ENCODE measurements around the gene ANKRD42. TPM values are rescaled to one million over a fixed set of nuclear protein-coding genes. Genes with fewer than 3 reads are reported as not detected.

Gene ANKRD42
- 1 to 10 TPM; 3.8 to 5.4 TPM for total RNA-seq

GRCh38 chr11:83193315-83194280 lies at the start of gene ANKRD42:
Gene ANKRD42 (plus strand): TSS chr11:83193712. CDS start chr11:83194671, 959 bp downstream.
- ChIA-PET POLR2A (interaction anchor here (1.3 to 2.5 kb wide), 5 partner anchors 13 to 292 kb away, joined by 3 to 30 read pairs (median 5); partner anchors contain the start of genes DDIAS, PCF11 and RAB30), CTCF (interaction anchor here (0.6 to 1.4 kb wide), 7 partner anchors 9 to 293 kb away, joined by 3 to 6 read pairs (median 3); partner anchors contain the start of genes CCDC90B, DDIAS and PRCP)
- Mint-ChIP-seq H3K9me3 (no peaks in the 10 kb centered on the region), H3K4me1 (ENCODE audit: low read depth) (peaks cover 38% of the 10 kb centered on the region), H3K36me3 (peaks cover 27% of the 10 kb centered on the region), H3K27ac (peak within 1 kb of the TSS; percentile 98), H3K4me3 (peak within 1 kb of the TSS; percentile 99), H3K27me3 (no peaks in the 10 kb centered on the region)
- intact Hi-C loops (cut with micrococcal nuclease): loop anchor here (1.0 to 2.0 kb wide), 7 partner anchors 19 to 292 kb away; partner anchors contain the start of genes CCDC90B, DDIAS and RAB30
- peak; percentile 93 for DNase-seq

GRCh38 chr11:83147895-83148294 lies 45.6 kb upstream of the ANKRD42 start:
- DNase-seq: no peak
- peaks cover 4% of the 10 kb centered on the region for H3K4me1 Mint-ChIP-seq (ENCODE audit: low read depth)
- ChIA-PET POLR2A (interaction anchor here (0.5 kb wide), 2 partner anchors 21 to 28 kb away, joined by 4 to 5 read pairs; no protein-coding TSS in a partner anchor), CTCF (no interaction called here)
- H3K36me3 Mint-ChIP-seq: no peaks in the 10 kb centered on the region
- no peaks in the 10 kb centered on the region for H3K9me3 Mint-ChIP-seq
- H3K27me3 Mint-ChIP-seq: peaks cover 1% of the 10 kb centered on the region
- no peak overlapping the region for H3K4me3 Mint-ChIP-seq
- intact Hi-C loops (cut with micrococcal nuclease): no loop called here
- no peak overlapping the region for H3K27ac Mint-ChIP-seq

GRCh38 chr11:83150450-83150849 lies 43.1 kb upstream of the ANKRD42 start:
- intact Hi-C loops (cut with micrococcal nuclease): no loop called here
- no peak overlapping the region for H3K4me3 Mint-ChIP-seq
- H3K27ac Mint-ChIP-seq: no peak overlapping the region
- peaks cover 1% of the 10 kb centered on the region for H3K27me3 Mint-ChIP-seq
- CTCF ChIA-PET: no interaction called here
- H3K9me3 Mint-ChIP-seq: no peaks in the 10 kb centered on the region
- H3K36me3 Mint-ChIP-seq: no peaks in the 10 kb centered on the region
- peaks cover 8% of the 10 kb centered on the region for H3K4me1 Mint-ChIP-seq (ENCODE audit: low read depth)
- POLR2A ChIA-PET: interaction anchor here (0.6 kb wide), 2 partner anchors 67 to 250 kb away, joined by 3 read pairs; partner anchors contain the start of gene PRCP
- no peak for DNase-seq

- ChIA-PET POLR2A (no interaction called here), CTCF (no interaction called here)
- no peaks in the 10 kb centered on the region for H3K36me3 Mint-ChIP-seq
- H3K27ac Mint-ChIP-seq: no peak overlapping the region
- intact Hi-C loops (cut with micrococcal nuclease): no loop called here
- H3K27me3 Mint-ChIP-seq: peaks cover 1% of the 10 kb centered on the region
- no peak overlapping the region for H3K4me3 Mint-ChIP-seq
- DNase-seq: no peak
- H3K9me3 Mint-ChIP-seq: no peaks in the 10 kb centered on the region
- peaks cover 10% of the 10 kb centered on the region for H3K4me1 Mint-ChIP-seq (ENCODE audit: low read depth)
These were observed 42.1 kb upstream of the ANKRD42 start for GRCh38 chr11:83151274-83151977.

GRCh38 chr11:83152264-83152663 lies 41.2 kb upstream of the ANKRD42 start:
- H3K9me3 Mint-ChIP-seq: no peaks in the 10 kb centered on the region
- ChIA-PET CTCF (no interaction called here), POLR2A (no interaction called here)
- peaks cover 1% of the 10 kb centered on the region for H3K27me3 Mint-ChIP-seq
- H3K4me1 Mint-ChIP-seq (ENCODE audit: low read depth): peaks cover 10% of the 10 kb centered on the region
- peaks cover 4% of the 10 kb centered on the region for H3K36me3 Mint-ChIP-seq
- intact Hi-C loops (cut with micrococcal nuclease): no loop called here
- no peak overlapping the region for H3K27ac Mint-ChIP-seq
- DNase-seq: no peak
- no peak overlapping the region for H3K4me3 Mint-ChIP-seq

GRCh38 chr11:83153764-83154163 lies 39.7 kb upstream of the ANKRD42 start:
- H3K4me3 Mint-ChIP-seq: no peak overlapping the region
- no peaks in the 10 kb centered on the region for H3K27me3 Mint-ChIP-seq
- no peaks in the 10 kb centered on the region for H3K9me3 Mint-ChIP-seq
- peaks cover 10% of the 10 kb centered on the region for H3K4me1 Mint-ChIP-seq (ENCODE audit: low read depth)
- H3K27ac Mint-ChIP-seq: no peak overlapping the region
- DNase-seq: no peak
- ChIA-PET CTCF (no interaction called here), POLR2A (no interaction called here)
- intact Hi-C loops (cut with micrococcal nuclease): no loop called here
- H3K36me3 Mint-ChIP-seq: peaks cover 17% of the 10 kb centered on the region

- DNase-seq: peak; percentile 99
- no peaks in the 10 kb centered on the region for H3K9me3 Mint-ChIP-seq
- peaks cover 39% of the 10 kb centered on the region for H3K36me3 Mint-ChIP-seq
- peak overlapping the region; percentile 100 for H3K4me3 Mint-ChIP-seq
- ChIA-PET CTCF (interaction anchor here (0.6 to 2.0 kb wide), 17 partner anchors 9 to 439 kb away, joined by 3 to 7 read pairs (median 4); partner anchors contain the start of genes ANKRD42, CCDC90B, DDIAS and RAB30), POLR2A (interaction anchor here (0.8 to 5.7 kb wide), 22 partner anchors 12 to 258 kb away, joined by 3 to 67 read pairs (median 5); partner anchors contain the start of genes ANKRD42, CCDC90B, DDIAS and PRCP)
- H3K27me3 Mint-ChIP-seq: no peaks in the 10 kb centered on the region
- peak overlapping the region; percentile 100 for H3K27ac Mint-ChIP-seq
- peaks cover 20% of the 10 kb centered on the region for H3K4me1 Mint-ChIP-seq (ENCODE audit: low read depth)
- intact Hi-C loops (cut with micrococcal nuclease): loop anchor here (1.0 to 2.0 kb wide), 9 partner anchors 34 to 256 kb away; partner anchors contain the start of genes ANKRD42, CCDC90B, PRCP and RAB30
These were observed 37.1 kb upstream of the ANKRD42 start for GRCh38 chr11:83156144-83156995.

- Mint-ChIP-seq H3K4me1 (ENCODE audit: low read depth) (peaks cover 27% of the 10 kb centered on the region), H3K27me3 (no peaks in the 10 kb centered on the region), H3K27ac (peak within 1 kb of the TSS; percentile 100), H3K9me3 (no peaks in the 10 kb centered on the region), H3K36me3 (peaks cover 46% of the 10 kb centered on the region), H3K4me3 (peak within 1 kb of the TSS; percentile 100)
- POLR2A ChIA-PET: interaction anchor here (0.7 to 5.7 kb wide), 22 partner anchors 11 to 421 kb away, joined by 3 to 67 read pairs (median 5); partner anchors contain the start of genes ANKRD42, CCDC90B, DDIAS and PRCP
- CTCF ChIA-PET: interaction anchor here (0.6 to 2.0 kb wide), 13 partner anchors 8 to 439 kb away, joined by 3 to 7 read pairs (median 4); partner anchors contain the start of genes DDIAS and RAB30
- DNase-seq: no peak
- intact Hi-C loops (cut with micrococcal nuclease): loop anchor here (1.0 to 2.0 kb wide), 9 partner anchors 35 to 257 kb away; partner anchors contain the start of genes ANKRD42, CCDC90B, PRCP and RAB30
These were observed 36.4 kb upstream of the ANKRD42 start, which contains the start of gene PCF11 for GRCh38 chr11:83156996-83157593. Gene PCF11 (plus strand): TSS chr11:83157131. CDS start chr11:83157440, 309 bp downstream.

- Mint-ChIP-seq H3K36me3 (peaks cover 46% of the 10 kb centered on the region), H3K9me3 (no peaks in the 10 kb centered on the region), H3K27ac (peak overlapping the region; percentile 100), H3K4me3 (peak overlapping the region; percentile 100), H3K4me1 (ENCODE audit: low read depth) (peaks cover 33% of the 10 kb centered on the region), H3K27me3 (no peaks in the 10 kb centered on the region)
- intact Hi-C loops (cut with micrococcal nuclease): loop anchor here (2.0 kb wide), 2 partner anchors 95 to 161 kb away; no protein-coding TSS in a partner anchor
- ChIA-PET CTCF (interaction anchor here (1.0 to 1.4 kb wide), 5 partner anchors 86 to 291 kb away, joined by 3 to 5 read pairs (median 4); partner anchors contain the start of genes DDIAS and RAB30), POLR2A (interaction anchor here (0.7 to 5.7 kb wide), 15 partner anchors 10 to 420 kb away, joined by 3 to 67 read pairs (median 6); partner anchors contain the start of genes ANKRD42, CCDC90B, DDIAS and PRCP)
- peak; percentile 67 for DNase-seq
These were observed 35.7 kb upstream of the ANKRD42 start for GRCh38 chr11:83157594-83158356.

All from activated CD4-positive, alpha-beta memory T cell treated with anti-CD3 and anti-CD28 coated beads for 36 hours (primary cell).